Ovary (tissue), 9 donors: Measurements from ENCODE around the gene NDFIP2. TPM values are rescaled to one million over a fixed set of nuclear protein-coding genes. Genes with fewer than 3 reads are reported as not detected.

ENCODE experiments used
- DNase-seq, 5 donors: peaks; one replicate each; pipeline ENCODE4 v3.0.0-alpha.2; 2019 to 2020
- H3K27ac ChIP-seq, 2 donors: fragments of 200-600 bp; one replicate each; pipeline versions ENCODE4 v1.5.1 to v1.8.0; 2019 to 2022
- H3K27me3 ChIP-seq: fragments of 200-600 bp; one replicate; pipeline ENCODE4 v1.8.0; 2022
- H3K36me3 ChIP-seq: fragments of 200-600 bp; sonication (generic); one replicate; pipeline ENCODE4 v1.5.1; 2019
- H3K4me1 ChIP-seq: one replicate; pipeline ENCODE4 v1.8.1; 2013; ENCODE audit warnings: mild to moderate bottlenecking, moderate library complexity; ENCODE audit not compliant: insufficient read depth
- H3K4me3 ChIP-seq: fragments of 200-600 bp; sonication (generic); one replicate; pipeline ENCODE4 v1.5.1; 2017
- H3K9me3 ChIP-seq, 2 donors: fragments of 200-600 bp in 1 of 2; sonication (generic) in 1 of 2; one replicate each; pipeline versions ENCODE4 v1.5.1 to v1.8.1; 2013 to 2019; ENCODE audit warnings: mild to moderate bottlenecking in 1 of 2, moderate library complexity in 1 of 2
- CTCF ChIP-seq, 3 donors: fragments of 450-650 bp in 2 of 3; fragments of 200-600 bp in 1 of 3; IDR thresholded peaks; one replicate each; pipeline versions ENCODE4 v1.5.1 to v1.8.0; 2016 to 2022; ENCODE audit warnings: antibody characterized with exemption in 3 of 3, mild to moderate bottlenecking in 1 of 3
- EP300 ChIP-seq: sonication (generic); formaldehyde crosslinking; IDR thresholded peaks from one replicate; pipeline ENCODE4 v1.6.1; 2017; ENCODE audit warnings: antibody characterized with exemption
- POLR2A ChIP-seq: fragments of 450-650 bp; IDR thresholded peaks from one replicate; pipeline ENCODE4 v1.6.1; 2017; ENCODE audit warnings: antibody characterized with exemption, mild to moderate bottlenecking, moderate library complexity
- WGBS, 3 donors: extraction: QIAGEN DNeasy Blood & Tissue Kit in 1 of 3; methylation state at CpG; one replicate each; pipeline versions ENCODE4 v1.1.5 to v1.1.7; 2013 to 2017; 5-methylcytosine and 5-hydroxymethylcytosine counted together
- intact Hi-C, 4 donors: fragments of 100-400 bp; cut with DNase I; formaldehyde crosslinking; loops; one replicate each; pipeline versions ENCODE4 v1.11.0 to v1.15.1; 2022 to 2023
- polyA plus RNA-seq, 2 donors: library from polyadenylated mRNA; stranded (reverse); fragments of 200-250 nt in 1 of 2; fragments of 350-450 nt in 1 of 2; fragmentation: Illumina TruSeq in 1 of 2; extraction: RNeasy Lipid Tissue Mini Kit (QIAGEN cat#74804) in 1 of 2; gene quantifications; one replicate each; pipeline ENCODE4 v1.2.3, GENCODE V29; 2013 to 2014
- total RNA-seq, 7 donors: library from RNA; depleted of rRNA in 2 of 7; stranded (reverse); fragments of >200 nt in 2 of 7; fragmentation: NEBNext Ultra II Directional in 3 of 7; extraction: Animal tissue kit (Norgen Biotek cat#: 25700) in 3 of 7; gene quantifications; one replicate each; pipeline versions ENCODE4 v1.1.0 to v1.2.4, GENCODE V29; 2016 to 2023
- donor health status: DM: no; HTN: no; CAD: no; lungs with moderate emphysema.
- donor health status: DM: no; HTN: no; CAD: no.
- donor health status: Bipolar disorder and iron deficiency.
- donor health status: DM: yes; HTN: yes; CAD: no.
- donor health status: DM: no; HTN: no; CAD: no.
- donor health status: DM: yes; HTN: yes; CAD: no.

The NDFIP2 gene
- total and polyA plus RNA-seq, 9 donors = 5.9 to 20.4 (median 15.5) TPM

GRCh38 chr13:79475569-79475968 is 5.4 kb upstream of the NDFIP2 start:
- DNase-seq = no peak
- no peaks in the 10 kb centered on the region for H3K27me3 ChIP-seq
- no peaks in the 10 kb centered on the region for H3K9me3 ChIP-seq
- WGBS, 3 donors = 82 to 97% (median 91%) methylated on average over 1 of the region's 1 CpG
- no peak for TF ChIP-seq POLR2A
- TF ChIP-seq CTCF (IDR thresholded peaks at IDR 0.05) = no peak
- TF ChIP-seq EP300 = no peak
- no peaks in the 10 kb centered on the region for H3K36me3 ChIP-seq
- H3K4me3 ChIP-seq = no peak overlapping the region
- no peaks in the 10 kb centered on the region for H3K4me1 ChIP-seq
- intact Hi-C loops = no loop called here
- H3K27ac ChIP-seq = no peak overlapping the region

GRCh38 chr13:79477968-79478367 is 3.0 kb upstream of the NDFIP2 start:
- no peaks in the 10 kb centered on the region for H3K36me3 ChIP-seq
- intact Hi-C loops = no loop called here
- H3K9me3 ChIP-seq = no peaks in the 10 kb centered on the region
- DNase-seq = no peak
- no peaks in the 10 kb centered on the region for H3K27me3 ChIP-seq
- H3K27ac ChIP-seq = no peak overlapping the region
- H3K4me3 ChIP-seq = no peak overlapping the region
- H3K4me1 ChIP-seq = no peaks in the 10 kb centered on the region
- TF ChIP-seq CTCF (IDR thresholded peaks at IDR 0.05) (no peak), POLR2A (no peak), EP300 (no peak)
- WGBS, 3 donors = 42 to 60% (median 50%) methylated on average over 3 of the region's 3 CpGs

GRCh38 chr13:79479882-79480281 is 1.1 kb upstream of the NDFIP2 start:
- Histone ChIP-seq H3K4me1 (no peaks in the 10 kb centered on the region), H3K36me3 (no peaks in the 10 kb centered on the region), H3K9me3 (no peaks in the 10 kb centered on the region), H3K27me3 (no peaks in the 10 kb centered on the region), H3K27ac (no peak overlapping the region), H3K4me3 (no peak overlapping the region)
- 62 to 77% (median 68%) methylated on average over 5 of the region's 5 CpGs for WGBS, 3 donors
- TF ChIP-seq EP300 = no peak
- no peak for TF ChIP-seq POLR2A
- TF ChIP-seq CTCF (IDR thresholded peaks at IDR 0.05) = no peak
- intact Hi-C loops = no loop called here
- no peak for DNase-seq

- TF ChIP-seq CTCF (IDR thresholded peaks at IDR 0.05) (no peak), EP300 (no peak), POLR2A (no peak)
- no peaks in the 10 kb centered on the region for H3K27me3 ChIP-seq
- no peaks in the 10 kb centered on the region for H3K9me3 ChIP-seq
- no peak for DNase-seq
- no peaks in the 10 kb centered on the region for H3K4me1 ChIP-seq
- H3K36me3 ChIP-seq = no peaks in the 10 kb centered on the region
- H3K27ac ChIP-seq = peak overlapping the region in 1 of 2 donors; percentile 4
- WGBS, 3 donors = 1% methylated on average over 12 of the region's 12 CpGs
- intact Hi-C loops = no loop called here
- peak overlapping the region; percentile 59 for H3K4me3 ChIP-seq
Measured at GRCh38 chr13:79481685-79482052, 714 bp downstream of the NDFIP2 start.
